GM12873 (cell line): Measurements from ENCODE around the gene NDUFS2.

Experiments used
- TF ChIP-seq, protein P1 (sequence below): IDR thresholded peaks from 2 replicates; pipeline ENCODE4 v1.5.1; 2012; ENCODE audit warnings: low read depth, mild to moderate bottlenecking, moderate library complexity, low read length, control low read depth; ENCODE audit not compliant: insufficient read depth; ENCODE audit errors: missing control alignments

The NDUFS2 gene

DNA sequence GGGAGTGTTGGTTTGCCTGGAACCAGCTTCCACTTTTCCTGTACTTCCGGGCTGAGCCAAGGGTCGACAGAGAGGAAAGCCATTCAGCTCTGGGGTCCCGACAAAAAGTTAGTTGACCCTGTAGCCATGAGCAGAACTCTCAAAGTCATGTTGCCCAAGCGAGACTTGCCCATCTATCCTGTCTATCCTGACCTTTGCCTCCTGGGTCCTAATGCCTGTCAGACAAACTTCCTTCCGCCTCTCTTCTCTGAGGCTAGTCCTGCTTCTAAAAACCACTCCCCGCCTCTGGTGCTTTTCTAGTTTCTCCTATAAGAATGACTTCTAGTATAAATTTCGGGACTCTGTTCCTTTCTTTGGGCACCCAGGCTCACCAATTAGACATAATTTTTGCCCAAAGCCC, 48.7 kb downstream of the NDUFS2 start:
- TF ChIP-seq, protein P1, sequence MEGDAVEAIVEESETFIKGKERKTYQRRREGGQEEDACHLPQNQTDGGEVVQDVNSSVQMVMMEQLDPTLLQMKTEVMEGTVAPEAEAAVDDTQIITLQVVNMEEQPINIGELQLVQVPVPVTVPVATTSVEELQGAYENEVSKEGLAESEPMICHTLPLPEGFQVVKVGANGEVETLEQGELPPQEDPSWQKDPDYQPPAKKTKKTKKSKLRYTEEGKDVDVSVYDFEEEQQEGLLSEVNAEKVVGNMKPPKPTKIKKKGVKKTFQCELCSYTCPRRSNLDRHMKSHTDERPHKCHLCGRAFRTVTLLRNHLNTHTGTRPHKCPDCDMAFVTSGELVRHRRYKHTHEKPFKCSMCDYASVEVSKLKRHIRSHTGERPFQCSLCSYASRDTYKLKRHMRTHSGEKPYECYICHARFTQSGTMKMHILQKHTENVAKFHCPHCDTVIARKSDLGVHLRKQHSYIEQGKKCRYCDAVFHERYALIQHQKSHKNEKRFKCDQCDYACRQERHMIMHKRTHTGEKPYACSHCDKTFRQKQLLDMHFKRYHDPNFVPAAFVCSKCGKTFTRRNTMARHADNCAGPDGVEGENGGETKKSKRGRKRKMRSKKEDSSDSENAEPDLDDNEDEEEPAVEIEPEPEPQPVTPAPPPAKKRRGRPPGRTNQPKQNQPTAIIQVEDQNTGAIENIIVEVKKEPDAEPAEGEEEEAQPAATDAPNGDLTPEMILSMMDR, result no peak

DNA sequence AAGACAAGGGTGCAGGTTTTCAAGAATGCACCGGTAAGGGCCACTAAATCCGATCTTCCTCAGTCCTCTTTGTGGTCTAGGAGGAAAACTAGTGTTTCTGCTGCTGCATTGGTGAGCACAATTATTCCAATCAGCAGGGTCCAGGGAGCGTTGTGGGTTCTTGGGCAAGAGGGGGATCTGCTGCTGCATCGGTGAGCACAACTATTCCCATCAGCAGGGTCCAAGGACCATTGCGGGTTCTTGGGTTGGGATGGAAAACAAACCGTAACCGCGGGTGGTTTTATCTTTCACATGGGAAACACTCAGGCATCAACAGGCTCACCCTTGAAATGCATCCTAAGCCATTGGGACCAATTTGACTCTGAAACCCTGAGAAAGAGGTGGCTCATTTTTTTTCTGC, 49.4 kb downstream of the NDUFS2 start:
- TF ChIP-seq, protein P1, result no peak

- TF ChIP-seq, protein P1, result no peak
Measured at GRCh38 chr1:161258439-161259344, 56.5 kb downstream of the NDUFS2 start, which contains the start of gene PCP4L1. Gene PCP4L1 (plus strand): TSS chr1:161258745. CDS start chr1:161258975, 230 bp downstream.

- TF ChIP-seq, protein P1, result no peak
Measured at GRCh38 chr1:161259345-161259702, 57.2 kb downstream of the NDUFS2 start.

- TF ChIP-seq, protein P1, result no peak
Measured at GRCh38 chr1:161259765-161260164, 57.6 kb downstream of the NDUFS2 start.

GRCh38 chr1:161260376-161261260, 58.5 kb downstream of the NDUFS2 start:
- TF ChIP-seq, protein P1, result no peak
